Renal cortex interstitium (tissue), 11 donors: Measurements from ENCODE around the gene CHMP3. TPM values are rescaled to one million over a fixed set of nuclear protein-coding genes. Genes with fewer than 3 reads are reported as not detected.

Experiments
- DNase-seq, 11 donors: peaks; one replicate each; pipeline ENCODE4 v3.0.0-alpha.2; 2013; ENCODE audit warnings: low read depth in 9 of 11, low spot score in 4 of 11; ENCODE audit errors: extremely low read depth in 1 of 11
- polyA plus RNA-seq, 3 donors: library from polyadenylated mRNA; unstranded; fragments of 120-200 nt; gene quantifications; one replicate each; pipeline ENCODE4 v1.2.1, GENCODE V29; 2013; ENCODE audit not compliant: insufficient read length in 3 of 3

The CHMP3 gene
- polyA plus RNA-seq, 3 donors: 124 to 145 (median 141) TPM

- DNase-seq: no peak
Observed at GRCh38 chr2:86488561-86489250, 74.5 kb downstream of the CHMP3 start.

- no peak for DNase-seq
Observed at GRCh38 chr2:86487062-86487461, 76.2 kb downstream of the CHMP3 start.

DNA sequence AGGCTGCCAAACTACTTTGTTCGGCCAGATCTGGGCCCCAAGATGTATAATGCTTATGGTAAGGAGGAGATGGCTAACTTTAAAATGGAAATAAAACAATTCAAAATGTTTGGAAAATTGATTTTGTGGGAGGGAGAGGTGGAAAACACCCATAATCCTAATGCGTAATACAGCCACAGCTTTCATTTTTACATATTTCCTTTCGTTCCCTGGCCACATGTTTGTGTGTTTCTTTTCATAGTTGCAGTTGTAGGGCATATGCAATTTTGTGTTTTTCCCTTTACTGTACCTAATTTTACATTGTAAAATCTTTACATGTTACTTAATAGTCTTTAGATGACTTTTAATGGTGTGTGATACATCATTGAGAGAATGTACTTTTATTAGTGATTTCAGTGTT, 77.4 kb downstream of the CHMP3 start:
- no peak for DNase-seq

- no peak for DNase-seq
Observed at GRCh38 chr2:86485103-86485502, 78.1 kb downstream of the CHMP3 start.

- no peak for DNase-seq
Observed at GRCh38 chr2:86484385-86484784, 78.9 kb downstream of the CHMP3 start.

DNA sequence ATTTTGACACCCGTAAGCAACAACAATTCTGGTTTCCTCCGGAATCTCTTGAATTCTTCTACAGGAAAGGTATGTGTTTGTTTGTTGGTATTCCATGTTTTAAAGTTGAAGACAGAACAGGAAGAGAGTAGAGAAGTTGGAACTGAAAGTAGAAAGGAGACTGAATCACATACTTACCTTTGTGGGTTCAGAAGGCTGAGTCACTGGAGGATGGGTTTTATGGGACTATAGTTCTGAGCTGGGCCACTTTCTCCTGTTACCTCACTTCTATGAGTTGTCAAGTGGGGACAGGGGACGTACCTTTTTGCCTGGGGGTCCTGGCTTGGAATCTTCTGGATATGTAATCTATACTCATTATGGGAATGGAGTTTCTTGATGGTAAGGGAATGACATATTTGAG, 81.2 kb downstream of the CHMP3 start:
- DNase-seq: no peak

- DNase-seq: no peak
Observed at GRCh38 chr2:86480105-86480504, 83.1 kb downstream of the CHMP3 start.

DNA sequence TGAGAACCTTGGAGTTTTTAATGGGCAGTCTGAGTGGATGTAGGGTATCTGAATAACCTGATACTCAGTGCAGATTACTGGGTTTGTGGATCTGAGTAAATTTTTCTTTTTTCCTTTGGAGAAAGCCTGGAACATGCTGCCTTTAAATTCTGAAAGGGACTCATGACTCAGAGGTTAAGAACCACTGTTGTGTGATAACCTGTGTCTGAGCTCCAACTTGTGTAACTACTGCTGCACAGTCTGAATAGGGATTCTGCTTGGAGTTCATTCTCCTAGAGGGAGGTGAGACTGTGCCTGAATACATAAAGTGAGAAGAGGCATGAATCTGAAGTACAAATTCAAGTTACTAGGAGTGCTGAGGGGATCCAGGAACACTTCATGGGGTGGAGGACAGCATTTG, 85.9 kb downstream of the CHMP3 start:
- DNase-seq: no peak

GRCh38 chr2:86476918-86477317, 86.3 kb downstream of the CHMP3 start:
- no peak for DNase-seq

DNA sequence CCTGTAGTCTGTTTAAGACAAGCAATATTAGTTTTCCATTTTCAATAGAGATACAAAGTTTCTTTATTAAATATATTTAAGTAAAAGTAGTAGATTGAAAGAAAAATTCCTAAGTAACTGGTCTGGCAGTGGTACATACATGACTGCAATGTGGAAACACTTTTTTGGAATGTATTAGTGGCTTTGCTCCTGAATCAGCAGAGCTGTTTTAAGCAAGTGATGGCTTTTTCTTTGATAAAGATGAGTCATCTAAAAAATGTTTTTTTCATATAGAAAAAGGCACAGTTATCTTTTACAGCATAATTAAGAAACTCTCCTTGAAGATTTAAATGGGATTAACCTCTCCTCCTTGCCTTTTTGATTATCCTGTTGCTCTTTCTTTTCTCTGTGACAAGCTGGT, 87.2 kb downstream of the CHMP3 start:
- no peak for DNase-seq

DNA sequence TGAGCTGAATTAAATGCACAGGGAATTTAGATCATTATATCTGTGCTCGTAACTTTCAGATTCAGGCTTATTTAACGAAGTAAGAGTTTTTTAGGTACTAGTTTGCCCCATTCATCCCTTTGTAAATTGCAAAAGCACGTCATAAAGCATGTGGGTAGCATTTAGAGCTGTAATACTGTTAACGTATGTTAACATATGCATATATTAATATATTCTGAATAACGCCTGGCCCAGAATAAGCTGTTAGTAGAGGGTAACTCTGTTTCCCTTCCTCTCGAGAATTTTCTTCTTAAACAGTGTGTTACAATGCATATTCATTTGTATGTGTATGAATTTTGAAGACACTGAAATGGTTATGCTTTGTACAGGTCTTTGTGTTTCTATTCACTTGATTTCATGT, 91.6 kb downstream of the CHMP3 start:
- no peak for DNase-seq

DNA sequence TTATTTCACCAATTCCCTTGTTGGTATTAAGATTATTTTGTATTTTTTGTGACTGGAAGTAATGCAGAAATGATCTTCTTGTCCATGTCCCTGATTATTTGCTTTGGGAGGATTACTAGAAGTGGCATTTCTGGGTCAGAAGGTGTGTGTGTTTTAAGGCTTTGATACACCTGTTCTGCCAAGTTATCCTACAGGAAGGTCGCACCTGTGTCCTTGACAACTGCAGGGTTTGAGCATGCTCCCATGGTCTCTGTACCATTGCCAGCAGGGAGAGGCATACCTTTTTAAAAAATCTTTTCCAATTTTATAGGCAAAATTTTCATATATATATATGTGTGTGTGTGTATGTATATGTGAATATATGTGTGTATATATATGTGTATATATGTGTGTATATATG, 92.4 kb downstream of the CHMP3 start:
- DNase-seq: no peak

DNA sequence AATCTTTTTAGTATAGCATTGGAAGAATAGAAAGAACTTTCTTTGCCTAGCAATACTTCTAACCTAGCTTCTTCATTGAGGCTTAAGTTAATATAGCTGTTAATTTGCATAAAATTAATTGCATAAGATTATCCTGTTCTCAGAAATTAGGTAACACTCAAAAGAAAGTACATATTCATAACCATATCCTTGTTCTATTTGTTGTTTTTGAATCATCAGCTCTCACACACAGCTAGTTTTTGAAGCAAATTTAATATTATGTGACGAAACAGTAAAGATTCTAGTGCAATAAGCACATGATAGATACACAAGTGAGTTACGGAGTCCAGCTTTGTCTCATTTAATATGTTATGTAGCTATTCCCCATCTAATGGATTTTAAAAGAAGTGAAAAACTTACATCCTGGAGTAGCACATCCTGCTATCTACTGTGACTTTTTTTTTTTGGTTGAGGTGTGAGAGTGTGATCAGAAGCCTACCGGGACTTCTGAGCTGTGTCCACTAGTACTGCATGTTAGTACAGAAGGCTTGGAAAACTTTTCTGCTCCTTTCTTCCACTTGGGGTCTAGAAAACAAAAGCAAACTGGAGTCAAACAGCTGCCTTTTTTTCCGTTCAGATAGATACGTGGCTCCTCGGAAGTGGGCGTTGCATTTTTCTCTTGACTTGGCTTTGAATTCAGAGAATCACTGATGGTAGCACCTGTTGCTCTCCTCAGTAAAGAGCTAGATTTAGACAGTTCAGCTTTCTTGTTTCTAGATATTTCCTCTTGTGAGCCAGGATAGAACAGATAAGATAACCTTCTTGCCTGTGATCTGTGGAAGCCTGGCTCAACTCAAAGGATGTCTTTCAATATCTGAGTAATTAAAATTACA, 94.8 kb downstream of the CHMP3 start:
- DNase-seq: no peak

GRCh38 chr2:86466306-86466705, 96.9 kb downstream of the CHMP3 start:
- no peak for DNase-seq

GRCh38 chr2:86464652-86465051, 98.6 kb downstream of the CHMP3 start:
- DNase-seq: no peak

GRCh38 chr2:86461042-86461743, 102.0 kb downstream of the CHMP3 start:
- no peak for DNase-seq

- DNase-seq: no peak
Observed at GRCh38 chr2:86455181-86455580, 108.1 kb downstream of the CHMP3 start.

DNA sequence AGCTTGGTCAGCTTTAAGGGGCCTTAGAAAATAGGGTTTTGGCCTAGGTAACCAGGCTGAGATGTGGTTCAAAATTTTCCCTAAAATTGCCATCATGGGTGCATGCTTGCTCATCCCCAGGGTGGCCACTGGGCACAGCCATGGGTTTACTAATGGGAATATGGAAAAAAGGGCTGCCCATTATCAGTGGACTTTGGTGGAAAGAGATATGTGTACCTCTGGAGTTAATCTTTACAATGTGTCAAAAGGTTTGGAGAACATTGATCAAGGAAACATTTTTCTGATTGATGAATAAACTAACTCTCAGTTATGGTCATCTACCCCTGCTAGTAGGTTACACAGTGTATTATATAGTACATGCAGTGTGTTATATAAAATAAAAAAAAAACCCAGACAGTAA, 109.0 kb downstream of the CHMP3 start:
- no peak for DNase-seq

DNA sequence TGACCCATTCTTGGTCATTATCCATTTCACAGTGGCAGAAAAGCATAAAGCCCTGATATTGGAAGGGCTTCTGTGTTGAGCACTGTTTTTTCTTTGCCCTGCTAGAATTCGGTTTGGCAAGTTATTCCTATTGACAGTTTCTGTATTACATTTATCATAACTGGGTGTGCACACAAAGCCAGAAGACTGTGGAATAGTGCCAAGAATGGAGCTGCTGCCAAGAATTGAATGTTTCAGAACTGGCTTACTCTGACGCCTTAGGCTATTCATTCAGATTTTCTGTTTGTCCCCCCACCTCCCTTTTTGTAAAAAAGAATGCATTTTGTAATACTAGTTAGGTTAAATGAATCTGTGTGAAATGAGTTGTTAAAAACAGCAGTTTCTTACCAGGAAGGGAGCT, 109.4 kb downstream of the CHMP3 start:
- DNase-seq: peak in 2 of 11 donors; percentile 8 to 15
